ENCODE measurements around the gene IRX4. TPM values are rescaled to one million over a fixed set of nuclear protein-coding genes. Genes with fewer than 3 reads are reported as not detected.

IRX4 gene
- total and polyA plus RNA-seq, 4 donors, result not detected

GRCh38 chr5:1930501-1930879, 47.8 kb upstream of the IRX4 start (continued):
- TF ChIP-seq ZBTB33 (IDR thresholded peaks at IDR 0.05), result no peak
- TF ChIP-seq SP1 (IDR thresholded peaks at IDR 0.05), result no peak
- TF ChIP-seq ATF3 (IDR thresholded peaks at IDR 0.05), result no peak
- no peak for TF ChIP-seq TAF1 (conservative IDR thresholded peaks at IDR 0.05)
- TF ChIP-seq HNF4G (IDR thresholded peaks at IDR 0.05), result no peak
- no peak for TF ChIP-seq HNF4A (conservative IDR thresholded peaks at IDR 0.05)
- TF ChIP-seq EGR1 (IDR thresholded peaks at IDR 0.05; ENCODE audit: low read depth in 2 of 2), result no peak
- no peak for TF ChIP-seq FOXA1 (IDR thresholded peaks at IDR 0.05)

GRCh38 chr5:1929108-1929991, 46.6 kb upstream of the IRX4 start:
- no peak overlapping the region for H3K9ac ChIP-seq (ENCODE audit: low read depth in 1 of 2, low read length in 2 of 2)
- H3K36me3 ChIP-seq (ENCODE audit: control insufficient read depth in 4 of 4, insufficient read depth in 3 of 4, low read depth in 1 of 4, low read length in 3 of 4), result no peaks in the 10 kb centered on the region
- H3K4me3 ChIP-seq (ENCODE audit: low read depth in 1 of 3, low read length in 3 of 3), result no peak overlapping the region
- H3K9me3 ChIP-seq (ENCODE audit: control insufficient read depth in 4 of 4, low read length in 3 of 4), result no peaks in the 10 kb centered on the region
- TF ChIP-seq MAX (IDR thresholded peaks at IDR 0.05) (no peak), NR2F2 (IDR thresholded peaks at IDR 0.05) (no peak), SP1 (IDR thresholded peaks at IDR 0.05) (no peak), CTCF (IDR thresholded peaks at IDR 0.05; ENCODE audit: low read depth, low read length, missing input control) (no peak), ZBTB33 (IDR thresholded peaks at IDR 0.05) (no peak), JUND (IDR thresholded peaks at IDR 0.05) (no peak), RAD21 (IDR thresholded peaks at IDR 0.05) (no peak), TAF1 (conservative IDR thresholded peaks at IDR 0.05) (no peak), YY1 (IDR thresholded peaks at IDR 0.05) (no peak), ATF3 (IDR thresholded peaks at IDR 0.05) (no peak), FOXA2 (IDR thresholded peaks at IDR 0.05) (no peak)
- DNase-seq (ENCODE audit: low spot score), result no peak
- no peaks in the 10 kb centered on the region for H3K4me1 ChIP-seq (ENCODE audit: control insufficient read depth in 4 of 4, insufficient read depth in 4 of 4, low read length in 3 of 4)
- WGBS, result 86% methylated on average over 9 of the region's 9 CpGs
- H3K27ac ChIP-seq (ENCODE audit: low read depth in 1 of 2, low read length in 2 of 2), result no peak overlapping the region
- peaks cover 0 to 12% (median 8%) of the 10 kb centered on the region in 4 donors for H3K27me3 ChIP-seq (ENCODE audit: control insufficient read depth in 4 of 4, insufficient read depth in 4 of 4, low read length in 3 of 4)
